ENCODE measurements around the gene ARL3.
"Not testable (repeated sequence)": the region's sequence is repeated elsewhere in the genome, so short reads cannot be mapped to it uniquely, and the experiment has no call there.

Gene ARL3

GRCh38 chr10:102713814-102714620, at the start of gene ARL3:
ARL3 (minus strand) TSS chr10:102714397; CDS start chr10:102714275, 122 bp downstream.
- Mint-ChIP-seq H3K4me3 (peak within 1 kb of the TSS; percentile 90 to 98 (median 92)), H3K27me3 (ENCODE audit: low read depth) (no peaks in the 10 kb centered on the region), H3K9me3 (no peaks in the 10 kb centered on the region), H3K36me3 (ENCODE audit: low read depth) (no peaks in the 10 kb centered on the region), H3K4me1 (peaks cover 65% of the 10 kb centered on the region), H3K27ac (peak within 1 kb of the TSS; percentile 93 to 99 (median 98))
- TF ChIP-seq CTCF (IDR thresholded peaks at IDR 0.05; ENCODE audit: unreplicated experiment in 3 of 3), result peak in 2 of 3 experiments; percentile 6 to 51

GRCh38 chr10:102763037-102763607, 48.9 kb upstream of the ARL3 start:
- TF ChIP-seq CTCF (IDR thresholded peaks at IDR 0.05; ENCODE audit: unreplicated experiment in 3 of 3), result no peak
- Mint-ChIP-seq H3K36me3 (ENCODE audit: low read depth) (peaks cover 5% of the 10 kb centered on the region), H3K27ac (peak overlapping the region; percentile 88 to 98 (median 97)), H3K9me3 (no peaks in the 10 kb centered on the region), H3K4me1 (peaks cover 72% of the 10 kb centered on the region), H3K4me3 (peak overlapping the region in 2 of 3 experiments; percentile 10 to 51), H3K27me3 (ENCODE audit: low read depth) (no peaks in the 10 kb centered on the region)

GRCh38 chr10:102762401-102763015, 48.3 kb upstream of the ARL3 start:
- peaks cover 5% of the 10 kb centered on the region for H3K36me3 Mint-ChIP-seq (ENCODE audit: low read depth)
- no peaks in the 10 kb centered on the region for H3K9me3 Mint-ChIP-seq
- peak overlapping the region in 1 of 3 experiments; percentile 58 for H3K4me3 Mint-ChIP-seq
- no peaks in the 10 kb centered on the region for H3K27me3 Mint-ChIP-seq (ENCODE audit: low read depth)
- H3K27ac Mint-ChIP-seq, result peak overlapping the region; percentile 88 to 98 (median 97)
- peaks cover 69% of the 10 kb centered on the region for H3K4me1 Mint-ChIP-seq
- no peak for TF ChIP-seq CTCF (IDR thresholded peaks at IDR 0.05; ENCODE audit: unreplicated experiment in 3 of 3)

- Mint-ChIP-seq H3K4me3 (no peak overlapping the region), H3K36me3 (ENCODE audit: low read depth) (peaks cover 5% of the 10 kb centered on the region), H3K27ac (peak overlapping the region; percentile 88 to 98 (median 97)), H3K27me3 (ENCODE audit: low read depth) (no peaks in the 10 kb centered on the region), H3K9me3 (no peaks in the 10 kb centered on the region), H3K4me1 (peaks cover 68% of the 10 kb centered on the region)
- TF ChIP-seq CTCF (IDR thresholded peaks at IDR 0.05; ENCODE audit: unreplicated experiment in 3 of 3), result no peak
These were observed 47.8 kb upstream of the ARL3 start for GRCh38 chr10:102761981-102762380.

- peaks cover 54% of the 10 kb centered on the region for H3K4me1 Mint-ChIP-seq
- H3K27ac Mint-ChIP-seq, result peak overlapping the region; percentile 86 to 93 (median 91)
- TF ChIP-seq CTCF (IDR thresholded peaks at IDR 0.05; ENCODE audit: unreplicated experiment in 3 of 3), result no peak
- H3K4me3 Mint-ChIP-seq, result peak overlapping the region in 1 of 3 experiments; percentile 24
- no peaks in the 10 kb centered on the region for H3K9me3 Mint-ChIP-seq
- H3K36me3 Mint-ChIP-seq (ENCODE audit: low read depth), result peaks cover 4% of the 10 kb centered on the region
- H3K27me3 Mint-ChIP-seq (ENCODE audit: low read depth), result no peaks in the 10 kb centered on the region
These were observed 45.5 kb upstream of the ARL3 start for GRCh38 chr10:102759497-102760210.

- Mint-ChIP-seq H3K27ac (peak overlapping the region; percentile 86 to 93 (median 91)), H3K4me1 (peaks cover 50% of the 10 kb centered on the region), H3K4me3 (peak overlapping the region; percentile 22 to 63 (median 53))
- H3K36me3 Mint-ChIP-seq (ENCODE audit: low read depth); H3K27me3 Mint-ChIP-seq (ENCODE audit: low read depth); H3K9me3 Mint-ChIP-seq: not testable (repeated sequence)
These were observed 44.7 kb upstream of the ARL3 start for GRCh38 chr10:102758933-102759262.
